Suppressor macrophage treated with lipopolysaccharide for 1 hour (primary cell): ENCODE data around the gene SEMA3B.

Experiments
- DNase-seq, 3 donors: peaks; one replicate each; pipeline ENCODE4 v3.0.0-alpha.2; 2020 to 2022

The SEMA3B gene

GRCh38 chr3:50319181-50319893, 50.4 kb downstream of the SEMA3B start:
- DNase-seq = no peak

GRCh38 chr3:50319894-50320625, 51.1 kb downstream of the SEMA3B start:
- no peak for DNase-seq

- peak; percentile 62 to 90 (median 77) for DNase-seq
Observed at GRCh38 chr3:50320853-50321335, 51.9 kb downstream of the SEMA3B start.

GRCh38 chr3:50321336-50322114, 52.6 kb downstream of the SEMA3B start:
- peak; percentile 86 to 95 (median 92) for DNase-seq

- DNase-seq = no peak
Observed at GRCh38 chr3:50322115-50322385, 53.1 kb downstream of the SEMA3B start.

- no peak for DNase-seq
Observed at GRCh38 chr3:50322386-50323091, 53.6 kb downstream of the SEMA3B start, which contains the start of gene HYAL2. Gene HYAL2 (minus strand): TSS chr3:50322745. CDS start chr3:50320489, 2,256 bp downstream.

- peak; percentile 68 to 77 (median 73) for DNase-seq
Observed at GRCh38 chr3:50323092-50323600, 54.2 kb downstream of the SEMA3B start.

- peak in 1 of 3 donors; percentile 44 for DNase-seq
Observed at GRCh38 chr3:50323614-50324199, 54.8 kb downstream of the SEMA3B start.

- DNase-seq = peak; percentile 73 to 85 (median 76)
Observed at GRCh38 chr3:50324351-50325112, 55.6 kb downstream of the SEMA3B start.

- no peak for DNase-seq
Observed at GRCh38 chr3:50325113-50325480, 56.1 kb downstream of the SEMA3B start.

GRCh38 chr3:50325497-50326181, 56.7 kb downstream of the SEMA3B start:
- DNase-seq = no peak

GRCh38 chr3:50326182-50326541, 57.2 kb downstream of the SEMA3B start:
- DNase-seq = no peak

- no peak for DNase-seq
Observed at GRCh38 chr3:50327129-50327528, 58.2 kb downstream of the SEMA3B start.
